Vagina (tissue), 2 donors: ENCODE results near the gene CYTH2.

Experiments used
- CTCF ChIP-seq, 3 experiments: fragments of 450-650 bp in 2 of 3; fragments of 200-600 bp in 1 of 3; sonication (generic) in 1 of 3; IDR thresholded peaks; one replicate each; pipeline ENCODE4 v1.5.1; 2017 to 2019; ENCODE audit warnings: antibody characterized with exemption in 3 of 3, mild to moderate bottlenecking in 2 of 3, moderate library complexity in 2 of 3
- POLR2A ChIP-seq, 2 donors: fragments of 450-650 bp; IDR thresholded peaks; one replicate each; pipeline ENCODE4 v1.6.1; 2017; ENCODE audit warnings: antibody characterized with exemption in 2 of 2, mild to moderate bottlenecking in 2 of 2, moderate library complexity in 2 of 2
- POLR2AphosphoS5 ChIP-seq, 2 donors: sonication (generic); formaldehyde crosslinking; IDR thresholded peaks; one replicate each; pipeline ENCODE4 v1.9.0; 2017; ENCODE audit warnings: antibody characterized with exemption in 2 of 2, mild to moderate bottlenecking in 2 of 2, low read depth in 1 of 2; ENCODE audit not compliant: insufficient read depth in 1 of 2

GRCh38 chr19:48474084-48474592, 5.0 kb downstream of the CYTH2 start:
- no peak for TF ChIP-seq CTCF (IDR thresholded peaks at IDR 0.05)
- TF ChIP-seq POLR2A (IDR thresholded peaks at IDR 0.05): no peak
- TF ChIP-seq POLR2AphosphoS5 (IDR thresholded peaks at IDR 0.05; ENCODE audit: insufficient read depth in 1 of 2, low read depth in 1 of 2): no peak
